Subcutaneous adipose tissue (tissue), 4 donors: Measurements from ENCODE around the gene OR2T6. TPM values are rescaled to one million over a fixed set of nuclear protein-coding genes. Genes with fewer than 3 reads are reported as not detected.

Experiments used
- CTCF ChIP-seq: fragments of 450-650 bp; IDR thresholded peaks from one replicate; pipeline ENCODE4 v1.5.1; 2016; ENCODE audit warnings: low read depth, mild to moderate bottlenecking, control low read depth, antibody characterized with exemption, moderate library complexity
- total RNA-seq, 4 donors: library from RNA; depleted of rRNA; stranded (reverse); fragments of >200 nt; gene quantifications; one replicate each; pipeline ENCODE4 v1.1.0, GENCODE V29; 2016

The OR2T6 gene
- not detected for total RNA-seq

DNA sequence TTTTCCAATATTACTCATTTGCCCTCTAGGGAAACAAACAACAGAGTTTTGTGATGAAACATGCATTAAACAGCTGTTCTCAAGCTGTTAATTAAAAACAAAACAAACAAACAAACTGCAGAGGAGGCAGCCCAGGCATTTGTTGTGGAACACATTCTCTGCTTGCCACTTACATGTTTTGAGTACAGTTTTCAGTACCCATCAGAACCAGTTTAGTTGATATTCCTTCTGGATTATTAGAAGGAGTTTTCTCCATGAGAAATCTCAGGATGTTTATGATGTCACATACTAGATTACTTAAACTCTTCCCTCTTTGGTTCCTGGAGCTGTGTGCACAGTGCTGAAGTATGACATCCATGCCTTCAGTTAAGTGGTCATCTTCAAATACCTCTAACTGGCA is at the start of gene OR2T6:
Gene OR2T6, plus strand, starts transcription at position 301 of the 400 bp plus-strand sequence. CDS start 11,863 bp downstream, outside the sequence.
- TF ChIP-seq CTCF = no peak

- TF ChIP-seq CTCF = no peak
These were observed 32.1 kb upstream of the OR2T6 start for GRCh38 chr1:248343451-248343850.

DNA sequence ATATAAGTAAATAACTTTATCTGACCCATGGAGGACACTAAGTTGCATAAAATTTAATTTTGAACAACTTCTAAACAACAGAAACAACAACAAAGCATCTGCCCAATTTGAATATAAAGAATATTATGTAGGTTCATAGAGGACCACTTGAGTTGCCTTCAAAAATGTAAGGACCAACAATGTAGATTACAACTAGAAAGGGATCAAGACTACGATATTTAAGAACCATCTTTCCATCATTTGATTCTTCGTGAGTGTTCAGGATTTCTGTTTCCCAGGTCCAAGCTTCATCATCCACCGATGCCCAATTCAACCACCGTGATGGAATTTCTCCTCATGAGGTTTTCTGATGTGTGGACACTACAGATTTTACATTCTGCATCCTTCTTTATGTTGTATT is 27.1 kb upstream of the OR2T6 start, which contains the start of gene OR14C36:
Gene OR14C36, plus strand, starts transcription at position 301 of the 400 bp plus-strand sequence. Its CDS starts 0 bp downstream, at position 301.
- TF ChIP-seq CTCF = no peak

DNA sequence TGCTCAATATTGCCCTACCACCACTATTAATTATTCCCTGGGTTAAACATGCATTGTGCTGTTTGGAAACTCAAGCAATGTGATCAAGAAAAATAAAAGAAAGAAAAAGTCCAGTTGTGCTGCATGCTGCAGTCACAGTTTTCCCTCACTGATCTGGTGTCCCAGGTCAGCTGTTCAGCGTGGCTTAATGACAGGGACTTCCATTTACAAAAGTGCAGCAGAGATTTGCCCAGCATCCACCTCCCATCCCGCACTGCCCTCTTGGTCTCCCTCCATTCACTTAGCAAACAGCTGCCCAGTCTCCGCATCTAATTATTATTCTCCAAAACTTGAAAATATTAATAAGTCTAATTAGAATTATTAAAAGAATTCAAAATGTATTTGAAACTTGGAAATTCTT is 16.1 kb upstream of the OR2T6 start:
- no peak for TF ChIP-seq CTCF

DNA sequence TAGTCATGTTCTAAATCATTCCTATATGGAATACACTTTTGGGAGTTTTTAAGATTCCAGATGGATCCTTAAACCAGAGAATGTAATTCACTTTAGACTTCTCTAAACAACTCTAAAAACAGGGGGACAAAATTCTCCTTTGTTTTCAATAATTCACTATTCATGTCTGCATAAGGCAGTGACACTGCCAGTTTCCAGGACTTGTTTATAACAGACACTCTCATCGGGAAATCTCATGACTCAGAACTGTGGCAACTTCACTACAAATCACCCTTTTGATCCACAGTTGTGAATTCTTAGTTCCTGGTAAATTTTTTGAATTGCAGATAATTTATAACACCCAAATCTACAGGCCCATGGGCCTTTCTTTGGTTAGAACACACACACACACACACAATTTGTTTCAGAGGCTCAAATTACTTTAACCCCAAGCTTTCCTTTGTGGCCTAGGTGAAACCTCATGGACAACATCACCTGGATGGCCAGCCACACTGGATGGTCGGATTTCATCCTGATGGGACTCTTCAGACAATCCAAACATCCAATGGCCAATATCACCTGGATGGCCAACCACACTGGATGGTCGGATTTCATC is 14.3 kb upstream of the OR2T6 start, which contains the start of gene OR2T4:
Gene OR2T4, plus strand, starts transcription at position 545 of the 595 bp plus-strand sequence. Its CDS starts 0 bp downstream, at position 545.
- TF ChIP-seq CTCF = no peak

DNA sequence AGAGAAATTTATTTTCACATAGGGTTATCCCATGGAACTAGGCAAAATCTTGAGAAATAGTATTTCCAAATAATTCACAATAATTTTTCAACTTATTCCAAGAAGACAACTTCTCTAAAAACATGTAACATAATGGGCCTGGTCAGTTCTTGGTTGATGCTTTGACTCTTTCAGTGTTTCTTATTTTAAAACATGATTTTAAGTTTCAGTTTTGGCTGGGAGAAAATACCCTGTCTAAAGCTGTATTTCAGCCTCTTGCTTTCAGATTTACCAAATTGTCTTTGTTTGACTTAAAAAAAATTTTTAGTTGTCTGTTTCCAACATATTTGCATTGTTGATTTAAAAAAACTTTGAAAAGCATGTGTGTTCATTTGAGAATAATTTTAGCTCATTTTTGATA is 8.9 kb upstream of the OR2T6 start:
- no peak for TF ChIP-seq CTCF

DNA sequence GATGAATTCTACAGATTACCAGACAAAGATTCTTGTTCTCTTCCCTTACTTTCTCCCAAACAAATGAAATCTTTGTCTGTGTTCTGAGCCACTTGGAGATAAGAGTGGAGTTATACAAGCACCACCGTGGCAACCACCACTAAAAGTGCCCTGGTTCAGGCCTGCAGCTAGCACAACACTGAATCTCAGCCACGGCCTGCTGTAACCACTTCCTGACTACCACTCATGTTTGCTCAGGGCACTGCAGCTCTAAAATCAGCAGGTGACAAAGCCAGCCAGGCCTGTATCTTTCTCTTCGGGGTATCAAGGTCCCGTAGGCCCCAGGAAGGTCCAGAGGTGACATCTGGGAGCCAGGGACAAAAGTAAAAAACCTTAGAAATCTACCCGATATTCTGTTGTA is 3.2 kb upstream of the OR2T6 start:
- TF ChIP-seq CTCF = no peak
